Measurements from ENCODE around the gene CMTM1.

DNA sequence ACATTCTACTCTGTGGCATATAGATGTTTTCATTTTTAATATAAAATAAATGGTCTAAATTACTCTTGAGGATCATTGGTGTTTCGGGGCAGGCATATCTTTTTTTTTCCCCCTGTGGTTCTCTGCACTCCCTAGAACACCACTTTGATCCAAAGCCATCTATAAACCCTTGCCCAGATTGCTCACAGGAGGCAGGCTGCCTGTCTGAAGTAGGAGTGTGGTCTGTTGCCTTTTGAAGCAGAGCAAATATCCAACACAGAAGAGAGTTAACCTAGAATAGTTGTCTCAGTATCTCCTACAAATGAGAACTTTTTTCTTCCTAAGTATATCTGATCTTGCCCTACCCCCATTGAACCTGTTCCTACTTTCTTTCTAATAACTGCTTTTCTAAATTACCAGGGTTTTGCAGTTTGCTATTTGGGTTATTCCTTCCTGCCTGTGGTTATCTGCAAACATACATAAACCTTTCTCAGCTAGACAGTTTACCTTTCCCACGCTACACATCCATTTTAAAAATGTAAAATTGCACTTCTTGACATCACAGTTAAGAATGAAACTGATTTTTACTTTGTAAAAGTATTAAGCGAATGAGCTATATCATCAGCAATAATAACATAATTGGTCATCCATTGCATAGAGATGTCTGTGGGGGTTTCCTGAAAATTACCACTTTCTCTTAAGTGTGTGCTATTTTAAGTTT lies 4.7 kb upstream of the CMTM1 start:
- TF ChIP-seq GATA2 (IDR thresholded peaks at IDR 0.05; ENCODE audit: low read depth, low read length), result no peak
- no peak for TF ChIP-seq GATA3 (IDR thresholded peaks at IDR 0.05; ENCODE audit: low read depth, low read length)
